NCI-H2029 (cell line): Measurements from ENCODE around the gene NTN1.

Source experiments
- DNase-seq: peaks from one replicate; lab custom pipeline; 2025; lab: John Stamatoyannopoulos, UW

Gene NTN1

DNA sequence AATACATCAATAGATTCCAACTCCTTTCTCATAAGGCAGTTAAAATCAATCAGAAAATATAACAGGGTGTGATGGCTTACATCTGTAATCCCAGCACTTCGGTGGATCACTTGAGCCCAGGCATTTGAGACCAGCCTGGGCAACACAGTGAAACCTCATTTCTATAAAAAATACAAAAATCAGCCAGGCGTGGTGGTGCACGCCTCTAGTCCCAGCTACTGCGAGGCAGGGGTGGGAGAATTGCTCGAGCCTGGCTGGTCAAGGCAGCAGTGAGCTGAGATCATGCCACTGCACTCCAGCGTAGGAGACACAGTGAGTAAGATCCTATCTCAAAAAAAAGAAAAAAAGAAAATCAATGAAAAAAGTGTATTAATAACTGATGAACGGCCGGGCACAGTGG lies 258.6 kb downstream of the NTN1 start:
- no peak for DNase-seq

DNA sequence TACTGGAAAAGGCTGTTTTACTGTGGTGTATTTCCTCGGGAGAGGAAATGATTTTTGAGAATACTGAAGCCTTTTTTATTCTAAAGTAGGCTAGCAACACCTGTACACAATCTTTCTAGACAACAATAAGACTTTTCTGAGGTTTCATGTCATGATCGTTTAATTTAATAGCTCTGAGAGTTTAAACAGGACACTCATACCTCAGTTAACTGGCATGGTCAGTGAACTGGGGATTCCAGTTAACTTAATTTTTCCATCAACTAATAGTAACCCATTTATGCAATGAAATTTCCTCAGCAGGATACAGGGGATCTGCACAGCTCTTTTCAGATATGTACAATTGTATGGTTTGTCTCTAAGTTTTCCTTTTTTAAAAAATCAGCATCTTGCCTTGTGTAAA lies 262.6 kb downstream of the NTN1 start:
- no peak for DNase-seq

DNA sequence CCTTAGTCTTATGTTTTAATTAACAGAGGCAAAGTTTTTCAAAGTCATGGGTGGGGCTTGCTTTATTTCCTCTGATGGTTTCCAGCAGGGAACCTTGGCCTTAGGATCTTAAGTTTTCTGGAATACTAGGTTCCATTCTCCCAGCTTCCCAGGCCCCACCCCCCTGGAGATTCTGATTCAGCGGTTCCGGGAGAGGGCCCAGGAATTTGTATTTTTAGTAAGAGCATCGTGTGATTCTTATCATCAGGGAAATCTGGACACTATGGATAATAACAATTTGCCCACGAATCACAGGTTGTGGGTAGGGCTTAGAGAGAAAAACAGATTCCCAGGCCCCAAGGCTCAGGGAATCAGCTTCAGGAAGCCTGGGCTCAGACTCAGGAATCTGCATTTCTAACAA lies 263.6 kb downstream of the NTN1 start:
- no peak for DNase-seq

DNA sequence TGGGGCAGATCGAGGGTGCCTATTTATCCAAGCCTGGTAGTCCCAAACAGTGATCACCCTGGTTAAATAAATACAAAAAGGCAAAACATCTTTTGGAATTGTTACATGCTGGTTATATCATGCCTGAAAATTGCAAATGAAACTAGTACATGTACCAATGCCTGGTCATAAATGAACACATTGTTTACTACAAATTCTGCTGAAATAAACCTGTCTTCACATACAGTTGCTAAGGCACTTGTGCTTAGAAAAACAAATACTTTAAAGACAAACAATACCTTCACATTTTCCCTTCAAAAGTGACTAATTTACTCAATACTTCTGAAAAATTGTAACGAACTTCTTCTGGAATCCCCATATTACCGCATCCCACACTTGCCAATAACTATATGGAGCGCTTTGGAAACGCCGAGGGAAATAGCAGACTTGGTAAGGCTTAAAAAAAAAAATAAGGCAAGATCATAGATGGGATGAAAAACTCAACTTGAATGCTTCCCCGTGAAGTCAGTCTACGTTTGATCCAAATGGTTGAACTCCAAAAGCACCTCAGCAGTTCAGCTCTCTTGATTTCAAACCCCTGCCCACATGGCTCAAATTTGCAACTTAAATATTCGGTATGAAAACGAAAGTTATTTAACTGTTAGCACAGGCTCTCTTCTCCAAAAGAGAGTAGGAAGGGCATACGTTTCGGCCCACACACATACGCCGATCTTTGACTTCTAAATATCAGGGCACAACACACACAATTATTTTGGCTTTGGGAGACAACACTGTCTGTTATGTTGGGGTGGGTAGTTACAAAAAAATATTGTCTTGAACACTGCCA lies 264.5 kb downstream of the NTN1 start:
- DNase-seq, result no peak

- no peak for DNase-seq
Observed at GRCh38 chr17:9286434-9286833, 265.1 kb downstream of the NTN1 start.

- DNase-seq, result no peak
Observed at GRCh38 chr17:9287306-9287705, 266.0 kb downstream of the NTN1 start.

GRCh38 chr17:9290226-9290613 lies 268.9 kb downstream of the NTN1 start:
- DNase-seq, result no peak

GRCh38 chr17:9291912-9292560 lies 270.7 kb downstream of the NTN1 start:
- DNase-seq, result no peak

DNA sequence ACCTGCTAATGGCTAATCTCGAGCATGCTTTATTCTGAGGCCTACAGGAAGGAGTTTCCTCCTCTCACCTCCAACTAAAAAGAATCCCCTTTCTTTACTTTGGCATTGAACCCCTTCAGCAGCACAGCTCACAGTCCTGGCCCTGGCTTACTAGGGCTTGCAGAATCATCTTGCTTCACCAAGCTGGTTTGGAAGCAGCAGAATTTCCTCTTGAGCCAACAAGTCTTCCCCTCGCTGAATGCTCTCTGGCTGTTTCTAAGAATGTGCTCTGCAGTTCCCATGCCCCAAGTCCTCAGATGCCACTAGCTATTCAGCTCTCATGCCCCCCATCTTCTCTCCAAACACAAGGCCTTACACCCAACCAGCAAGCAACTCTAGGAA lies 271.2 kb downstream of the NTN1 start:
- no peak for DNase-seq
